ENCODE results near the gene NUDT4. TPM values are rescaled to one million over a fixed set of nuclear protein-coding genes. Genes with fewer than 3 reads are reported as not detected.

NUDT4 gene
- total RNA-seq, 2 experiments from 2014 or later = 62.0 to 62.6 TPM

- H3K27me3 Mint-ChIP-seq = peaks cover 4% of the 10 kb centered on the region
- H3K4me1 Mint-ChIP-seq = no peaks in the 10 kb centered on the region
- ATAC-seq (ENCODE audit: low read depth) (no peak), DNase-seq (no peak)
- H3K4me3 Mint-ChIP-seq = no peak overlapping the region
- POLR2A ChIA-PET = no interaction called here
- H3K27ac Mint-ChIP-seq = no peak overlapping the region
- no peaks in the 10 kb centered on the region for H3K9me3 Mint-ChIP-seq
- no peaks in the 10 kb centered on the region for H3K36me3 Mint-ChIP-seq
Measured at GRCh38 chr12:93356214-93356613, 21.5 kb upstream of the NUDT4 start.

- H3K4me1 Mint-ChIP-seq = peaks cover 11% of the 10 kb centered on the region
- peaks cover 2% of the 10 kb centered on the region for H3K27me3 Mint-ChIP-seq
- peaks cover 3% of the 10 kb centered on the region for H3K36me3 Mint-ChIP-seq
- H3K27ac Mint-ChIP-seq = no peak overlapping the region
- H3K9me3 Mint-ChIP-seq = no peaks in the 10 kb centered on the region
- no peak overlapping the region for H3K4me3 Mint-ChIP-seq
- ATAC-seq (ENCODE audit: low read depth) (no peak), DNase-seq (no peak)
- POLR2A ChIA-PET = no interaction called here
Measured at GRCh38 chr12:93358058-93358457, 19.7 kb upstream of the NUDT4 start.

GRCh38 chr12:93358821-93359220 is 18.9 kb upstream of the NUDT4 start:
- POLR2A ChIA-PET = no interaction called here
- no peaks in the 10 kb centered on the region for H3K9me3 Mint-ChIP-seq
- H3K36me3 Mint-ChIP-seq = peaks cover 3% of the 10 kb centered on the region
- no peak overlapping the region for H3K27ac Mint-ChIP-seq
- DNase-seq = no peak
- peaks cover 15% of the 10 kb centered on the region for H3K4me1 Mint-ChIP-seq
- no peak for ATAC-seq (ENCODE audit: low read depth)
- H3K4me3 Mint-ChIP-seq = no peak overlapping the region
- no peaks in the 10 kb centered on the region for H3K27me3 Mint-ChIP-seq

- DNase-seq (no peak), ATAC-seq (ENCODE audit: low read depth) (no peak)
- no peaks in the 10 kb centered on the region for H3K27me3 Mint-ChIP-seq
- no peak overlapping the region for H3K4me3 Mint-ChIP-seq
- POLR2A ChIA-PET = no interaction called here
- H3K27ac Mint-ChIP-seq = no peak overlapping the region
- H3K36me3 Mint-ChIP-seq = peaks cover 3% of the 10 kb centered on the region
- no peaks in the 10 kb centered on the region for H3K9me3 Mint-ChIP-seq
- peaks cover 21% of the 10 kb centered on the region for H3K4me1 Mint-ChIP-seq
Measured at GRCh38 chr12:93360688-93361087, 17.0 kb upstream of the NUDT4 start.

GRCh38 chr12:93361151-93361919 is 16.4 kb upstream of the NUDT4 start:
- H3K4me1 Mint-ChIP-seq = peaks cover 22% of the 10 kb centered on the region
- ATAC-seq (ENCODE audit: low read depth) = no peak

GRCh38 chr12:93363841-93364297 is 13.9 kb upstream of the NUDT4 start:
- H3K4me1 Mint-ChIP-seq = peaks cover 22% of the 10 kb centered on the region
- no peak for DNase-seq
- H3K27me3 Mint-ChIP-seq = no peaks in the 10 kb centered on the region
- POLR2A ChIA-PET = interaction anchor here (0.7 to 1.8 kb wide), 6 partner anchors 11 to 485 kb away, joined by 3 to 16 read pairs (median 4); partner anchors contain the start of gene EEA1
- no peaks in the 10 kb centered on the region for H3K9me3 Mint-ChIP-seq
- peak overlapping the region; percentile 87 for H3K27ac Mint-ChIP-seq
- H3K4me3 Mint-ChIP-seq = peak overlapping the region; percentile 80
- ATAC-seq (ENCODE audit: low read depth) = peak; percentile 92
- peaks cover 3% of the 10 kb centered on the region for H3K36me3 Mint-ChIP-seq

More at GRCh38 chr12:93361151-93361919, 16.4 kb upstream of the NUDT4 start:
- no peak overlapping the region for H3K27ac Mint-ChIP-seq
- peaks cover 3% of the 10 kb centered on the region for H3K36me3 Mint-ChIP-seq
- no peaks in the 10 kb centered on the region for H3K27me3 Mint-ChIP-seq
- no peaks in the 10 kb centered on the region for H3K9me3 Mint-ChIP-seq
- POLR2A ChIA-PET = no interaction called here
- no peak for DNase-seq
- no peak overlapping the region for H3K4me3 Mint-ChIP-seq

GRCh38 chr12:93365616-93366405 is 11.9 kb upstream of the NUDT4 start:
- POLR2A ChIA-PET = interaction anchor here (0.7 kb wide), 1 partner anchor 8 kb away, joined by 3 read pairs; no protein-coding TSS in a partner anchor
- Mint-ChIP-seq H3K27me3 (no peaks in the 10 kb centered on the region), H3K4me1 (peaks cover 22% of the 10 kb centered on the region), H3K4me3 (no peak overlapping the region), H3K9me3 (no peaks in the 10 kb centered on the region), H3K36me3 (peaks cover 3% of the 10 kb centered on the region), H3K27ac (no peak overlapping the region)
- no peak for ATAC-seq (ENCODE audit: low read depth)
- DNase-seq = no peak

- Mint-ChIP-seq H3K4me1 (peaks cover 24% of the 10 kb centered on the region), H3K4me3 (no peak overlapping the region), H3K9me3 (no peaks in the 10 kb centered on the region), H3K36me3 (peaks cover 3% of the 10 kb centered on the region), H3K27me3 (no peaks in the 10 kb centered on the region), H3K27ac (no peak overlapping the region)
- DNase-seq (no peak), ATAC-seq (ENCODE audit: low read depth) (no peak)
- POLR2A ChIA-PET = no interaction called here
Measured at GRCh38 chr12:93366422-93366821, 11.3 kb upstream of the NUDT4 start.

- Mint-ChIP-seq H3K36me3 (no peaks in the 10 kb centered on the region), H3K27ac (no peak overlapping the region), H3K27me3 (no peaks in the 10 kb centered on the region), H3K4me1 (peaks cover 9% of the 10 kb centered on the region), H3K9me3 (no peaks in the 10 kb centered on the region), H3K4me3 (no peak overlapping the region)
- DNase-seq (no peak), ATAC-seq (ENCODE audit: low read depth) (no peak)
- POLR2A ChIA-PET = no interaction called here
Measured at GRCh38 chr12:93368766-93369165, 9.0 kb upstream of the NUDT4 start.

GRCh38 chr12:93369505-93369904 is 8.2 kb upstream of the NUDT4 start:
- ATAC-seq (ENCODE audit: low read depth) (no peak), DNase-seq (no peak)
- Mint-ChIP-seq H3K4me3 (no peak overlapping the region), H3K9me3 (no peaks in the 10 kb centered on the region), H3K27me3 (no peaks in the 10 kb centered on the region), H3K4me1 (peaks cover 8% of the 10 kb centered on the region), H3K36me3 (no peaks in the 10 kb centered on the region), H3K27ac (no peak overlapping the region)
- POLR2A ChIA-PET = no interaction called here

- no peaks in the 10 kb centered on the region for H3K9me3 Mint-ChIP-seq
- DNase-seq (no peak), ATAC-seq (ENCODE audit: low read depth) (no peak)
- H3K4me1 Mint-ChIP-seq = peaks cover 5% of the 10 kb centered on the region
- H3K4me3 Mint-ChIP-seq = no peak overlapping the region
- peaks cover 2% of the 10 kb centered on the region for H3K36me3 Mint-ChIP-seq
- no peak overlapping the region for H3K27ac Mint-ChIP-seq
- POLR2A ChIA-PET = no interaction called here
- H3K27me3 Mint-ChIP-seq = peaks cover 2% of the 10 kb centered on the region
Measured at GRCh38 chr12:93370947-93371346, 6.8 kb upstream of the NUDT4 start.

- H3K36me3 Mint-ChIP-seq = peaks cover 2% of the 10 kb centered on the region
- peaks cover 2% of the 10 kb centered on the region for H3K27me3 Mint-ChIP-seq
- H3K9me3 Mint-ChIP-seq = no peaks in the 10 kb centered on the region
- H3K4me3 Mint-ChIP-seq = no peak overlapping the region
- ATAC-seq (ENCODE audit: low read depth) = no peak
- peaks cover 11% of the 10 kb centered on the region for H3K4me1 Mint-ChIP-seq
- no peak overlapping the region for H3K27ac Mint-ChIP-seq
- DNase-seq = no peak
- POLR2A ChIA-PET = interaction anchor here (0.5 to 1.1 kb wide), 2 partner anchors 9 to 10 kb away, joined by 3 read pairs; no protein-coding TSS in a partner anchor
Measured at GRCh38 chr12:93373961-93374656, 3.6 kb upstream of the NUDT4 start.

- Mint-ChIP-seq H3K27me3 (peaks cover 2% of the 10 kb centered on the region), H3K9me3 (no peaks in the 10 kb centered on the region), H3K4me1 (peaks cover 21% of the 10 kb centered on the region), H3K27ac (no peak overlapping the region), H3K36me3 (peaks cover 4% of the 10 kb centered on the region), H3K4me3 (no peak overlapping the region)
- POLR2A ChIA-PET = interaction anchor here (0.6 to 2.4 kb wide), 3 partner anchors 132 to 447 kb away, joined by 3 to 9 read pairs (median 5); partner anchors contain the start of gene EEA1
- no peak for DNase-seq
- ATAC-seq (ENCODE audit: low read depth) = no peak
Measured at GRCh38 chr12:93375906-93376305, 1.8 kb upstream of the NUDT4 start.

Measured in activated naive CD8-positive, alpha-beta T cell treated with anti-CD3 and anti-CD28 coated beads, Interleukin-2, amount 10 ng/mL, durations not matched to agents 7 days and 5 days (primary cell).